ENCODE measurements around the gene KCNJ12.
"Not testable (repeated sequence)": the region's sequence is repeated elsewhere in the genome, so short reads cannot be mapped to it uniquely, and the experiment has no call there.

KCNJ12 gene

GRCh38 chr17:21341925-21342540 is 34.1 kb upstream of the KCNJ12 start:
- not testable (repeated sequence) for H3K27ac ChIP-seq (ENCODE audit: low read depth, low read length)
- WGBS: 85% methylated on average over 8 of the region's 8 CpGs

DNA sequence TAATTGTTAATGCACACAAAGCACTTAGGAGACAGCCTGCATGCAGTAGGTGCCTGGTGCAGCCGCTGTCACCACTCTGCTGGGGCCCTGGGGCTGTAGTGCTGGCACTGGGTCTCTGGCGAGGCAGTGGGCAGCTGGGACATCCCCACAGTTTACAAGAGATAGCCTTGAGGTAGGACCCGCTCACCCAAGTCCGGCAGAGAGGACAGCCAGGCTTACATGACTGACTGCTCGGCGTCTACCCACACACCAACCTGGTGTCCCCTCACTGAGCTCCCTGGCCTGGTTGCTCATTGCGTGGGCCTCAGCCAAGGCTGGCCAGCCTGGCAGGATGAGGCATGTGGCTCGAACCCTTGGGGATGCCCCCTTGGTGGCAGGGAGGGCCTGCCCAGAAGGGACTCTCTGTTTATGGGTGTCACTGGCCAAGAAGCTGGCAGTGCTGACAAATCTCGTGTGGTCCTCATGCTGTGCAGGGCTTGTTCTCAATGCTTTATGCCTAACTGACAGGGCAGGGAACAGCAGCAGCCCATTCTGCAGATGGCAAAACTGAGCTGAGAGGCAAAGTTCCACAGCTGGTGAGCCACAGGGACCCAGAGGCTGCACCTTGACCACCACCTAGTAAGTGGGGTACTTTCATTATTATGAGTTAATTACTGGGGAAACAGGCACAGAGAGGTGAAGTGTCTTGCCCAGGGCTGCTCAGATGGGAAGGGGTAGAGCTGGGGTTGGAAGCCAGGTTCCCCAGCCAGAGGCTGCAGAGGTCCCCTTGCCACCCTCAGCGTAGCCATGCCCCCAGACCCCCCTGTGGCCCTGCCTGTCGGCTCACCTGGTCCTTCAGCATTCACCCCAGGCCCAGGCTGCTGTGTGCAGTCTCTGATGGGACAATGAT is 32.9 kb upstream of the KCNJ12 start:
- H3K27me3 ChIP-seq (ENCODE audit: insufficient read depth, low read length); H3K36me3 ChIP-seq (ENCODE audit: insufficient read depth, low read length); H3K9me3 ChIP-seq (ENCODE audit: insufficient read depth, low read depth, low read length); H3K9ac ChIP-seq (ENCODE audit: low read depth, low read length); H3K27ac ChIP-seq (ENCODE audit: low read depth, low read length); H3K4me1 ChIP-seq (ENCODE audit: insufficient read depth, low read length); H3K4me3 ChIP-seq (ENCODE audit: low read length): not testable (repeated sequence)
- WGBS: 72% methylated on average over 10 of the region's 11 CpGs

More at GRCh38 chr17:21341925-21342540, 34.1 kb upstream of the KCNJ12 start:
- not testable (repeated sequence) for H3K36me3 ChIP-seq (ENCODE audit: insufficient read depth, low read length); H3K4me1 ChIP-seq (ENCODE audit: insufficient read depth, low read length); H3K27me3 ChIP-seq (ENCODE audit: insufficient read depth, low read length); H3K9ac ChIP-seq (ENCODE audit: low read depth, low read length); H3K4me3 ChIP-seq (ENCODE audit: low read length); H3K9me3 ChIP-seq (ENCODE audit: insufficient read depth, low read depth, low read length)

- WGBS: 84% methylated on average over 4 of the region's 4 CpGs
- not testable (repeated sequence) for H3K4me3 ChIP-seq (ENCODE audit: low read length); H3K27me3 ChIP-seq (ENCODE audit: insufficient read depth, low read length); H3K27ac ChIP-seq (ENCODE audit: low read depth, low read length); H3K9ac ChIP-seq (ENCODE audit: low read depth, low read length); H3K9me3 ChIP-seq (ENCODE audit: insufficient read depth, low read depth, low read length); H3K4me1 ChIP-seq (ENCODE audit: insufficient read depth, low read length); H3K36me3 ChIP-seq (ENCODE audit: insufficient read depth, low read length)
Observed at GRCh38 chr17:21344801-21345200, 31.4 kb upstream of the KCNJ12 start.

DNA sequence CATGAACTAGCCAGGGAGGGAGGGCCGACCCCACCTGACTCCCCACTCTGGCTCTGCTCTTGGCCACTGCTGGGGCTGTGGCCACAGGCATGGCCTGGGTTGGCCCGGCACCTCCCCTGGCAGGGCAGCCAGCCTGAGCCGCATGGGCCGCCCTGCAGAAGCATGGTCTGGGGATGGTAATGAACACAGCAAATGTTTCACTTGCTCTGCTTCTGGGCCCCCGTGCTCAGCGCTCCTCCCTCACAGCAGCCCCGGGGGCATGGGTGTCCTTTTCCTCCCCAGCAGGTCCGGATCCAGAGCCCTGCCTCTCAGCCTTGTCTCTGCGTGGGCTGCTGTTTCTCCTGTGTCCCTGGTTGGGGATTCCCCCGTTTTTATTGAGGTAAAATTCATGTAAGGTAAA is 30.9 kb upstream of the KCNJ12 start:
- 83% methylated on average over 9 of the region's 10 CpGs for WGBS
- H3K4me1 ChIP-seq (ENCODE audit: insufficient read depth, low read length): no peaks in the 10 kb centered on the region

GRCh38 chr17:21346107-21346506 is 30.1 kb upstream of the KCNJ12 start:
- not testable (repeated sequence) for H3K4me3 ChIP-seq (ENCODE audit: low read length); H3K9ac ChIP-seq (ENCODE audit: low read depth, low read length); H3K27ac ChIP-seq (ENCODE audit: low read depth, low read length); H3K36me3 ChIP-seq (ENCODE audit: insufficient read depth, low read length); H3K9me3 ChIP-seq (ENCODE audit: insufficient read depth, low read depth, low read length); H3K4me1 ChIP-seq (ENCODE audit: insufficient read depth, low read length); H3K27me3 ChIP-seq (ENCODE audit: insufficient read depth, low read length)
- no CpG with 5 or more reads among the region's 2 CpGs for WGBS

More for the DNA sequence above, 30.9 kb upstream of the KCNJ12 start:
- no peaks in the 10 kb centered on the region for H3K27me3 ChIP-seq (ENCODE audit: insufficient read depth, low read length)
- H3K27ac ChIP-seq (ENCODE audit: low read depth, low read length): no peak overlapping the region
- no peak overlapping the region for H3K9ac ChIP-seq (ENCODE audit: low read depth, low read length)
- no peaks in the 10 kb centered on the region for H3K36me3 ChIP-seq (ENCODE audit: insufficient read depth, low read length)
- no peaks in the 10 kb centered on the region for H3K9me3 ChIP-seq (ENCODE audit: insufficient read depth, low read depth, low read length)
- H3K4me3 ChIP-seq (ENCODE audit: low read length): no peak overlapping the region

- H3K9ac ChIP-seq (ENCODE audit: low read depth, low read length); H3K4me3 ChIP-seq (ENCODE audit: low read length); H3K36me3 ChIP-seq (ENCODE audit: insufficient read depth, low read length); H3K9me3 ChIP-seq (ENCODE audit: insufficient read depth, low read depth, low read length); H3K27me3 ChIP-seq (ENCODE audit: insufficient read depth, low read length); H3K27ac ChIP-seq (ENCODE audit: low read depth, low read length); H3K4me1 ChIP-seq (ENCODE audit: insufficient read depth, low read length): not testable (repeated sequence)
- 85% methylated on average over 10 of the region's 10 CpGs for WGBS
Observed at GRCh38 chr17:21346651-21347250, 29.4 kb upstream of the KCNJ12 start.

DNA sequence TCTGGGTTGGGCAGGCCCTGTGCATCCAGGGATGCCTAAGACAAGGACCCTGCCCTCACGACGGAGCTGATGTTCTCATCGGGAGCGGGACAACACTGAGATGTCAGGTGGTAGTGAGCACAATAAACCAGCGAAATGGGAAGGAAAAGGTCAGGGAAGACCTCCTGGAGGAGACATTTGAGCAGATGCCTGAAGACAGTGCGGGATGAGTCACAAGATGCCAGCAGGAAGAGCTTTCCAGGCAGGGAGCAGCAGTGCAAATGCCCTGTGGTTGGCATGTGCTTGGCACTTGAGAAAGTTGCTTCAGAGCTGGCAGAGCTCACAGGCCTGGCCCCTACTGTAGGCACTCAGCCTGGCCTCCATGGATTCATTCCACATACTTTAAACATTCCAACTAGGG is 28.5 kb upstream of the KCNJ12 start:
- H3K9ac ChIP-seq (ENCODE audit: low read depth, low read length); H3K9me3 ChIP-seq (ENCODE audit: insufficient read depth, low read depth, low read length); H3K4me1 ChIP-seq (ENCODE audit: insufficient read depth, low read length); H3K36me3 ChIP-seq (ENCODE audit: insufficient read depth, low read length); H3K27me3 ChIP-seq (ENCODE audit: insufficient read depth, low read length); H3K4me3 ChIP-seq (ENCODE audit: low read length); H3K27ac ChIP-seq (ENCODE audit: low read depth, low read length): not testable (repeated sequence)
- 92% methylated on average over 6 of the region's 6 CpGs for WGBS

DNA sequence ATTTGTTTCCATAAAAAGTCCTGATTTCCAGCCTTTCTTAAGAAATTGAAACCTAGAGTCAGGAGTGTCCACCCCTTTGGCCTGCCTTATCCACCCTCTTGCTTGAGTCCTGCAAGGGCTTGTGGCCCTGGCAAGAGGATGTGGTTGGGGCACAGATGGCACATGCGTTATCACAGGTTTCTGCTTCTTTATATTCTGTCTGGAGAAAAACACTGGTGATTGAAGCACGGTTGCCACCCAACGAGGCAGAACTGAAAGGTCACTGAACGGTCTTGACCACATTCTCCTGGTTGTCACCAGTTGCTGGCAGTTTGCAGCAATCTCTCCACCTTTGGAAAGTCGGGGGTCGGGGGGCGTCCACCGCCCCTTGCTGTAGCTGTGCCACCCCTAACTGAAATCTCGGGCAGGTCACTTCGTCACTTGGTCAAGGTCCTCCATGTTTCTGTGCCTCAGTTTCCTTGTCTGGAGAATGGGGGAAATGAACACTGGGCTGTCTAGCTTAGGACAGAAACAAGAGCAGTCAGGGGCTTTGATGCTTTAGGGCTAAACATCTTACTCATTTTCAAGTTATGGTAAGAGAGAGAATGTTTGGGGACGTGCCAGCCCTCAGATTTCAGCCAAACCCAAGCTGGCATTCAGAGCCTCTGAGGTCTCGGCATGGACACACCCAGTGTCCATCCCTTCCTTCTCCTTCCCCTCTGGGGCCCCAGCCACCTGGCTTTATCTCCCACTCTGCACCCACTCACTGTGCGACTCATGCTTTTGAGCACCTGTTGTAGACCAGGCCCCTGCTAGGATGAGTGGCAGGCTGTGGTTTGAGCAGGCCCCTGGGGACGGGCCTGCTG is 27.9 kb upstream of the KCNJ12 start:
- not testable (repeated sequence) for H3K4me3 ChIP-seq (ENCODE audit: low read length); H3K9me3 ChIP-seq (ENCODE audit: insufficient read depth, low read depth, low read length); H3K4me1 ChIP-seq (ENCODE audit: insufficient read depth, low read length); H3K9ac ChIP-seq (ENCODE audit: low read depth, low read length); H3K36me3 ChIP-seq (ENCODE audit: insufficient read depth, low read length); H3K27me3 ChIP-seq (ENCODE audit: insufficient read depth, low read length); H3K27ac ChIP-seq (ENCODE audit: low read depth, low read length)
- 78% methylated on average over 6 of the region's 14 CpGs for WGBS

GRCh38 chr17:21348926-21349261 is 27.3 kb upstream of the KCNJ12 start:
- not testable (repeated sequence) for H3K36me3 ChIP-seq (ENCODE audit: insufficient read depth, low read length); H3K4me1 ChIP-seq (ENCODE audit: insufficient read depth, low read length); H3K27me3 ChIP-seq (ENCODE audit: insufficient read depth, low read length); H3K4me3 ChIP-seq (ENCODE audit: low read length); H3K9me3 ChIP-seq (ENCODE audit: insufficient read depth, low read depth, low read length); H3K27ac ChIP-seq (ENCODE audit: low read depth, low read length); H3K9ac ChIP-seq (ENCODE audit: low read depth, low read length)
- no CpG with 5 or more reads among the region's 7 CpGs for WGBS

GRCh38 chr17:21349358-21350050 is 26.7 kb upstream of the KCNJ12 start:
- H3K9me3 ChIP-seq (ENCODE audit: insufficient read depth, low read depth, low read length); H3K36me3 ChIP-seq (ENCODE audit: insufficient read depth, low read length); H3K27me3 ChIP-seq (ENCODE audit: insufficient read depth, low read length); H3K4me3 ChIP-seq (ENCODE audit: low read length); H3K4me1 ChIP-seq (ENCODE audit: insufficient read depth, low read length); H3K27ac ChIP-seq (ENCODE audit: low read depth, low read length); H3K9ac ChIP-seq (ENCODE audit: low read depth, low read length): not testable (repeated sequence)
- 88% methylated on average over 5 of the region's 6 CpGs for WGBS

- WGBS: 87% methylated on average over 19 of the region's 19 CpGs
- not testable (repeated sequence) for H3K27me3 ChIP-seq (ENCODE audit: insufficient read depth, low read length); H3K36me3 ChIP-seq (ENCODE audit: insufficient read depth, low read length); H3K4me3 ChIP-seq (ENCODE audit: low read length); H3K4me1 ChIP-seq (ENCODE audit: insufficient read depth, low read length); H3K9ac ChIP-seq (ENCODE audit: low read depth, low read length); H3K27ac ChIP-seq (ENCODE audit: low read depth, low read length); H3K9me3 ChIP-seq (ENCODE audit: insufficient read depth, low read depth, low read length)
Observed at GRCh38 chr17:21350495-21350894, 25.7 kb upstream of the KCNJ12 start.

All from HUES64 (cell line).